ENCODE data around the gene PADI4.

PADI4 gene

DNA sequence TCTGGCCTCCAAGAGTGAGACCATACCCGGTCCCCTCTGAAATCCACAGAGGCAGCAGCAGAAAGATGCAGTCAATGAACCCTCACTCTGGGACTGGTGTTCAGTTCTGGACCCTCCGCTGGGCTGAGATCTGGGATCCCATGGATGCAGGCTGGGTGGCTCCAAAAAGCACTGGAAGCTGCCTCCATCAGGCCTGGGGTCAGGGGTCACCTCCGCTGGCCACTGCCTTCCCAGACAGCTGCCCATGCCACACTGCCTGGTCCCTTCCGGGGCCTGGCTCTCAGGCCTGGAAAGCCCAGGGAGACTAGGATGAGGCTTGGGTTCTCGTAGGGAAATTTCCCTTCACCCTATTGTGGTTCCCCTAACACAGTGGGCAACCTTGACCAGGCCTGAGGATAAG, 21.4 kb upstream of the PADI4 start:
- DNase-seq (no peak), ATAC-seq (no peak)

DNA sequence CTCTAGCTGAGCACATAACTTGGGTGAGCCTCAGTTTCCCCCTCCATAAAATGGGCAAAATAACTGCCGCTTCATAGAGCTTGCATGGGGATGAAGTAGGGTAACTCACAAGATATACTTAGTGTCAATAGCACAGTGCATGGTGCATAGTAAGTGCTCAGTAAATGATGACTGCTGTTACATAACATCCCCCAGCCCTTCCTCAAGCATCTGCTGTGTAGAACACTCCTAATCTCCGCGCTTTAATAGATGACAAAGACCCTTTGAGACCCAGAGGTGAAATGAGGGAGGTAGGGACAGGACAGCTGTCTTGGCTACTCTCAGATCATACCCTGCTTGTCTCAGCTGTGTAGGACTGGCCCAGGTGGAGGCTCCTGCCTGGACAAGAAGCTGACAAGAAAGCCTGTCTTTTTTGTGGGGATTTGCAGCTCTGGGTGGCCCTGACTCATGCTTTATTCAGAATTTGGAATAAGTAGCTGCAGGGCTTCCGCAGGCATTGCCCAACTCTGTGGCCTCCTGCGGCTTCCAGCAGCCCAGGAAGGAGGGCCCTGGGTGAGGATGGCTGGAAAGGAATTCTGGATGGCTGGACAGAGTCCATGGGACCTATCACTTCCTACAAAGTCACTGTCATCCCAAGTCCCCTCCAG, 20.7 kb upstream of the PADI4 start:
- ATAC-seq (no peak), DNase-seq (no peak)

DNA sequence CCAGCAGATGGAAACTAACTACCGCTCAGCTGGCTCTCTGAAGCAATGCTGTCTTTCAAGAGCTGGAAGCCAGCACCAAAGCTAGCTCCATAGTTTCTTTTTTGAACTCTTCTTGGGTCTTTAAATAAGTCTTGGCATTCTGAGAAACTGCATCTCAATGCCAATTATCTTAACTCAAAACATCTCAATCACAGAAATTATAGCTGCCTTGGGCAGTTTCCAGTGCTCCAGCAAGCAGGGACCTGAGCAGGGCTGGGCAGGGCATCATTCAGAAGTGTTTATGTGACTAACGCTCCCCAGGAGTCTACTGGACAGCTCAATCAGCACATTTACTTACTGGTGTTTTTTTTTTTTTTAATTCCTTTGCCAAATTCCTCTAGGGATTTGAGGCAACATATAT, 18.3 kb upstream of the PADI4 start:
- DNase-seq, result no peak

DNA sequence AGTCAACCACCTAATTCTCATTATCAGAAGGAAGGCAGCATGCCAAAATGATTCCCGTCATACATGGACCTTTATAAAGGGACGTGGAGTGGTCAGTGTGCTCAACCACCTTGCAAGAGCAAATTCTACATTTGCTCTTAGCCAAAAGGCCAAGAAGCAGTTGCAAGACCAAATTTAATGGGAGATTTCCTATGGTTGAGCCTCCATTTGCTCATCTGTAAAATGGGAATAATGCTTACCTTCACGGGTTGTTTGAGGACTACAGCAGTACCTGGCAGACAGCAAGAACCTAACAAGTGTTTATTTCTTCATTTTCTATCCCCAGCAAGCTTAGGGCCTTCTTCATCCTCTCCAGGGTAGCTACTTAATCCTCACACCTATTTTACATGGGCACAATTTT, 17.4 kb upstream of the PADI4 start:
- ATAC-seq, result no peak
- DNase-seq, result no peak

More for the DNA sequence above, 18.3 kb upstream of the PADI4 start:
- no peak for ATAC-seq

DNA sequence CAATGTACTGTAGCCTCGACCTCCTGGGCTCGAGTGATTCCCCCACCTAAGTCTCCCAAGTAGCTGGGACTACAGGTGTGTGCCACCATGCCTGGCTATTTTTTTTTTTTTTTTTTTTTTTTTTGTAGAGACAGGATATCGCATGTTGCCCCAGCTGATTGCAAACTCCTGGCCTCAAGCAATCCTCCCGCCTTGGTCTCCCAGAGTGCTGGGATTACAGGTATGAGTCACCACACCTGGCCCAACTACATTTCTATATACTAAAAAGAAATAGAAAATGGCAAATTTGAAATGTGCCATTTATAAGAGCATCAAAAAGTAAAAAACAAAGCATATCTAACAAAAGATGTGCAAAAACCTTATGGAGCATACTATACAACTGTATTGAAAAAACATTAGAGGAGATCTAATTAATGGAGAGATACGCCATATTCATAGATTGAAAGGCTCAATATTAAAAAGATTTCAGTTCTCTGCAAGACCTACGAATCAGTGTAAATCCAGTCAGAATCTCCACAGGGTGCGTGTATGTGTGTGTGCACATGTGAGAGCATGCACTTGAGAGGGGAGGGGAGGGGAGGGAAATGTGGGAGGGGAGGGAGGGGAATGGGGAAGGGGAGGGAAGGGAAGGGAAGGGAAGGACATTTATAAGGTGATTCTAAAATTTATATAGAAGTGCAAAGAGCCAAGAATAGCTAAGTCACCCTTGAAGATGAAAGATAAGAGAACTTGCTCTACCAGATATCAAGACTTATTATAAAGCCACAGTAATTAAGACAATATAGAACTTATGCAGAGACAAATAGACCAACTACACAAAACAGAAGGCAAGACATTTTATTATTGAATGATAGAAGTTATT, 15.5 kb upstream of the PADI4 start:
- DNase-seq (no peak), ATAC-seq (no peak)

DNA sequence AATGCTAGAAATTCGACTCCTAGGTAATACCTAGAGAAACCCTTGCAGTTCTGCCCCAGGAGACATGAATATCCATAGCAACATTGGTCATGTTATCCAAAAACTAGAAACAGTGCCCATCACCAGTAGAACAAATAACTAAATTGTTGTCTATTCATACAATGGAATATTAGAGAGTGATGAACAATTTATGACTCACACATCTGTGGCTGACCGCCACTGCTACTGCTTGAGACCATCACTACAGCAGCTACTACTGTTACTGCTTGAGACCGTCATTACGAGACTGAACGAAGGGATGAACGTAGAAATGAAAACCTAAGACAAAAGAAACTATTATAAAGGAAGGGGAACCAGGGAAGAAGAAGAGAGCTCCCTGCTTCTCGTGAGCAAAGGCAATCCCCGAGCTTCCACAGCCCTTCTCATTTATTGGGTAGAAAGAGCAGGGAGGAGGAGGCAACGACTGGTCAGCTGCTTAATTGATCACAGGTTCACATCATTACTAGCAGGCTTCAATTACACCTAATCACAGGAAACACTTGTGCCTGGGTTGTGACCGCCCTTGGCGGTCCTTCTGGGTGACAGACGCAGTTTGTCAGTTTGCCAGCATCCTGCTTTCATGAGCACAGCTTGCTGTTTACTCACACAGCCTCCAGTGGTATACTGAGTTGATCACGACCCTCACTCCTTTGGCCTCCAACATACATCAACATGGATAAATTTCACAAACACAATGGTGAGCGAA, 14.1 kb upstream of the PADI4 start:
- ATAC-seq (no peak), DNase-seq (no peak)

DNA sequence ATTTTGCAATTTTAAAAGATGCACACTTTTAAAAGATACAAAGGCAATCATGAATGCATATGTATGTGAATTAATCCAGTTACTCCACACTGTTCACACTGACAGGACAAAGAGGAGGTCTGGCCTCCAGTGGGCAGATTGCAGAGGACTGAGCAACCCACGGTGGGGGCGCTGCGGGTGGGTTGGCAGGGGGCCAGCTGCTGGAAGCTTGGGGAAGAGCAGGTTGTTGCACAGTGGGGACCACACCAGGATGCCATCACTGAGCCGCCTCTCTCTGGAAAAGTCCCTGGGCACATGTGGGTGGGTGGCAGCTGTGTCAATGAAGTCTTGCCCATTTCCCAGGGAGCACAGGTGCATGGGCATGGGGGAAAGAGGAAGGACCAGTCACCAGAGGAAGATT, 12.7 kb upstream of the PADI4 start:
- DNase-seq (no peak), ATAC-seq (no peak)

DNA sequence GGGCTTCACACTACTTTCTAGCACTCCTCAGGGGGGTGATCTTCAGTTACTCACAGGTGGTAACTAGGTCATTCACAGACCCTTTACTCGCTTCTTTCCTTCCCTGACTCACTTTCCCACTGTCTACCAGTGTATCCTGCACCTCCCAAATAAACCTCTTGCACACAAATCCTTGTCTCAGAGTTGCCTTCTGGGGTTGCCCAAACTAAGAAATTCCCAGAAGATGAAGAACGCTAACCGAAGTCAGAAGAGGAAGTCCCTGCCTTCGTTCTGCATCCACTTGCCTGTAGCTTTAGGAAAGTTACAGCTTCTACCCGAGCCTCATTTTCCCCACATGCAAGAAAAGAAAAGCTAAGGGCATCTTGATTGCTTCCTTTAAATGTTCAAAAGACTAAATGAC, 11.9 kb upstream of the PADI4 start:
- no peak for DNase-seq
- no peak for ATAC-seq

DNA sequence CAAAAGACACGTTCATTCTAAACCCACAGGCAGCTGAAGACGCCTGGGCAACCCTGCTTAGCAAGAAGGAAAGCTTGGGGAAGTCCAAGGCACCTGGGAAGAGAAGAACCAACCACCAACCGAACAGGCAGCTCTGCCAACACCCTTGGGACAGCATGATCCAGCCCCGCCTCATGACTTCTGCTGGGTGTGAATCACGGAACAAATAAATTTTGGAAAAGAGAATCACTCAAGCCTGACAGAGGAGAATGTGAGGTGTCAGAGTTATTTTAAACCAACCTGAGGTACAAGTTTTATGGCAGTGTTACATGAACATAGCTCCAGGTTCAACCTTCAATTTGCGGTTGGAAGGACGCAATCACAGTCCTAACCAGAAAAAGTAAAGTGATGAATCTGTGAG, 10.0 kb upstream of the PADI4 start:
- ATAC-seq (no peak), DNase-seq (no peak)

DNA sequence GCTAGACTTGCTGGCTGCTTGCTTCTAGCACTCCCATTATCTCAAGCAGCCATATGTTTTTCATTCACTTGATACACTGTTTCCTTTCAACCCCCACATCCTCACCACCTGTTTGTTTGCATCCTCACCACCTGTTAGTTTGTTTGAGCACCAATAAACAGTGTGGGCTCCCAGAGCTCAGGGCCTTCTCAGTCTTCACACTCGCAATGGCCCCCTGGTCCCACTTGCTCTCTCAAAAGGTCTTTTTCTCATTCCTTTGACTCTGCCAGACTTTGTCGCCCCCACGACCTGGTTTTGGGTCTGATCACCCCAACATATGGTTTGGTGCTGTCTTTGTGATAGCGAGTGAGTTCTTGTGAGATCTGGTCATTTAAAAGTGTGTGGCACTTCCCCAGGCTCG, 6.2 kb upstream of the PADI4 start:
- ATAC-seq (no peak), DNase-seq (no peak)

DNA sequence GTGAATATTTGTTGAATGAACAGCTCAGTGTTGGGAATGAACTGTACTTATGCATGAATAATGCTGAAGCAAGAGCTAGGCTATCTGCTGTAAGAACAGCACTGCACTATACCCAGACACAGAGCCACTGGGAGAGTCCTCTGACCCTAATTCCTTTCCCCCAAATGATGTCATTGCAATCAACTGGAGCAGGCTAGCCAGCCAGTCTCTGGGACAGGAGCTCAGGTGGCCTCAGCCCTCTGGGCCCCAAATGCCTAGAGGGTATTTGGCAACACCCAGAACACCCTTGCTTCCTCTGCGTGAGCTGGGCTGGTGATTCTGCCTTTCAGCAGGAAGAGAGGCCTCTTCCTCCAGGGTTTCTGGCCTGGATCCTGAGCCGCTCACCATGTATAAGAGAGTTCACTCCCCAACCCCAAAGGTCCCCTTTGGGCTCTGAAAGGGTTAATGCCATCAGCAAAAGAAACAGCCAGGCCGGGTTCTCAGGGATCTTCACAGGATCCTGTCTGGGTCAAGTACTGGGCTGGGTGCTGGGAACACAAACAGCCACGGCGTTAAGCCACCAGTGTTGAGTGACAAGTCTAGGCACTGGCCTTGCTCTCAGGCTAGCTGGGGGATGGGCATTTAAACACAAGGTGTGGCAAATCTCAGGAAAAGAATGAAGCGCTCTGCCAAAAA, 3.7 kb upstream of the PADI4 start:
- no peak for DNase-seq
- ATAC-seq, result no peak

DNA sequence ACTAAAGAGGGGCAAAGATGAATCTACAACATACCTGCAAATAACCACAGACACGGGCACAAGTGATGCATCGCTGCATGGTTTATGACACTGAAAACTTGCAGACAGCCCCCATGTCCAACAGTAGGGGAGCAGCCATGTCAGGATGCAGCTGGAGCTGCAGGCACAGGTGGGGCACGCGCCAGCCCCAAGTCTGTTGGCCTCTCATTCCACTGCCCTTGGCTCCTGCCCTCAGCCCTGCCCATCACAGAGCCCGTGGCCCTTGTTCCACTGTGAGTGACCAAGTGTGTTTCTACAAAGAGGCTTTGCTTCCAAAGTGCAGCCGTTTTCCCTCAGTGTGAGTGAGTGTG, 3.2 kb upstream of the PADI4 start:
- DNase-seq (no peak), ATAC-seq (no peak)

DNA sequence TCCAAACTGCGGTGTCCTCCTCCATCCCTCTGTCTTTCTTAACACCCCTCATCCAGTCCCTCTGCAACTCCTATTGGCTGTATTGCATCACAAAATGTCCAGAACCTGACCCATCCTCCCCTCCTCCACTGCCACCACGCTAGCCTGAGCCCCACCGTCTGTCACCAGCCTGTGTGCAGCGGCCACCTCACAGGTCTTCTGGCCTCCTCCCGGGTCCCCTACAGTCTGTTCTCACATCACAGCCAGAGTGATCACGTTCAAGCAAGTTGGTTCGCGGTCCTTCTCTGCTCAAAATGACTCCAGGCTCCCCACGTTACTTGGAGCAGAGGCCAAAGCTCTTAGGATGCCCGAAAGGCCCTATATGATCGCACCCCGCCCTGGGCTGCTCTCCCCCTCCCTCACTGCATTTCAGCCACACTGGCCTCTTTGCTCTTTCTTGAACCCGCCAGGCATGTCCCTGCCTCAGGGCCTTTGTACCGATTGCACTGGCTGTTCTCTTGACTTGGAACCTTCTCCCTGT, 2.4 kb upstream of the PADI4 start:
- ATAC-seq, result no peak
- DNase-seq, result no peak

DNA sequence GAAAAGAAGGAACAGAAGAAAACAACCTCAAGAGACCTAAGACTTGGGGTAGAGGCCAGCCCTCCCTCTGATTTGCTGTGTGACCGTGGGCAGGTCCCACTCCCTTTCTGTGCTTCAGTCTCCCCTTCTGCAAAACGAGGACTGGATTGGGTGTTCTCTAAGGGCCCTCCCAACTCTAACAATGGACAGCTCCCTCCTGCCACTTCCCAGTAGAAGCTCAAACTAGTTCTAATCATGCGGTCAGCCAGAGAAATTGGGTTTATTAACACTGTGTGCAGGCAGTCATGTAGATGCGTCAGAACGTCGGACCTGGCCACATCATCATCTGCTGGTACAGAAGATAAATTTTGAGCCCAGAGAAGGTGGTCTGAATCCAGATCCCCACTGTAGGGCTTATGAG, 1.6 kb upstream of the PADI4 start:
- no peak for ATAC-seq
- DNase-seq, result no peak

DNA sequence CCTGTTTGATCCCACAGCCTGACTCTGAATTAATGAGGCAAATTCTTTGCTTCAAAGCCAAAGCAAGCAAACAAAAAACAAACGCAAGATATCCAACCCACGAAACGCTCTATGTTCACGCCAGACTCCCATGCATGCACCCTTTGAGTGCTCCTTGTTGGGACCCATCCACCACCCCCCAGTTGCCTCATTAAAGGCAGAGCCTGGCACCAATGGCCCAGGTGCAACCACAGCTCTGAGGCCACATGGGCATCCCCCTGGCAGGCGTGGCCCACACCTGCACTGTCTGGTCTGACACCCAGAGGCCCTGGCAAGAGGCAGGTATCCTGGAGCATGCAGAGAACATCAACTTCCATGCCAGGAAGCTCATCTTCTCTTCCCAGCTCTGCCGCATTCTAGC, 1.1 kb upstream of the PADI4 start:
- DNase-seq (no peak), ATAC-seq (no peak)

DNA sequence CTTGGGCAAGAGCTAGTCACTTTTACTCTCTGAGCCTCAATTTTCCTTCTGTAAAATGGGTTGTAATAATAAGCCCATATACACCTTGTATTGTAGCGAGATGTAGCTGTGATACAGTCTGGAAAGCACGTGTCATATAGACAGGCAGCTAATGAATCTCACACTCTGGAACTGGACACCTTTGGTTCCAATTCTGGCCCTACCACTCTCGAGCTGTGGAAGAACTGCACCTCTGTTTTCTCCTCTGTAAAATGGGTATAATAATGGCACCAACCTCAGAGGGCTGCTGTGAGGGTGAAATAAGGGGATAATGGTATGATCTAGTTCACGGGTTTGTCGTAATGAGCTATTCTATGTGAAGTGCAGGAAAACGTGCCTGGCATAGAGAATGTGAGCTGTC, 668 bp upstream of the PADI4 start:
- DNase-seq (no peak), ATAC-seq (no peak)

DNA sequence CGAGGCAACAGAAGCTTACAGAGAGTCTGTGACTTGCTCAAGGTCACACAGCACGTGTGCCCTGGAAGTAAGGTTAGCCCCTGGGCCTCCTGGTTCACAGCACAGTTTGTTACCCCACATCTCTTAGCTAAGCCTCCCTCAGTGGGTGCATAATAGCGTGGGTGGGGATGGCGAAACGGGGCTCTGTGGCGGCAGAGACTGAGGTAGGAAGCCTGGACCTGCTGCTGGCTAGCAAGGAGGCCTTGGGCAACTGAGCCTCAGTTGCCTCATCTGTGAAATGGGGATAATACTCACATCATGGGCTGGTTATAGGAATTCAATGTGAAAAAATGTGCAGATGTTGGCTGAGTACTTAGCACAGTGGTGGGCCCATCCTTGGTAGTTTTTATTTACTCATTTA, 596 bp downstream of the PADI4 start:
- no peak for DNase-seq
- ATAC-seq, result no peak

DNA sequence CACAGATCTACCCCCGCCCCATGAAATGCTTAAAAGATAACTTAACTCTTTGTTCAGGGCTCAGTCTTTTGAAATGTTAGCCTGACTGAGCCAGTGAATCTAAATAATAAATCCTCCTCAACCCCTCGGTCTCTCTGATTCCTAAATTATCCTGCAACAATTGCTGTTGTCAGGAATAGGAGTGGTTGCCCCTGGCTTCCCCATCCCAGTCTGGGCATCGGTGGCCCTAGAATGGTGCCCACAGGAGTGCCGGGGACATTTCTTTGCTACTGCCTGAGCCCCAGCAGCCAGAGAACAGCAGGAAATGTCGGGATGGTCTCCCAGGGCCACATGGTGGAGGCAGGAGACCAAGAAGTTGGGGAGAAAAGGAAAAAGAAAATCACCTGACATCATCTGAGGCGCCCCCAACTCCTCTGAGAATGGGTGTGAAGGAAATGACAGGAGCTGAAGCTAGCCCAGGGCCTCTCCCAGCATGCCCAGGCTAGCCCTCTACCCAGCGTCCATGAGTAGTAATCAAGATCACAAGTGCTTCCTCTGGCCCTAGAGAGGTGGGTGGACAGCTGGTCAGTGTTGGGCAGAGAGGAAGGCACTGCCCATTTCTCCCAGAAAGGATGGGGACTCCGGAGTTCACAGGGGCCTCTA, 1.6 kb downstream of the PADI4 start:
- ATAC-seq (no peak), DNase-seq (no peak)

DNA sequence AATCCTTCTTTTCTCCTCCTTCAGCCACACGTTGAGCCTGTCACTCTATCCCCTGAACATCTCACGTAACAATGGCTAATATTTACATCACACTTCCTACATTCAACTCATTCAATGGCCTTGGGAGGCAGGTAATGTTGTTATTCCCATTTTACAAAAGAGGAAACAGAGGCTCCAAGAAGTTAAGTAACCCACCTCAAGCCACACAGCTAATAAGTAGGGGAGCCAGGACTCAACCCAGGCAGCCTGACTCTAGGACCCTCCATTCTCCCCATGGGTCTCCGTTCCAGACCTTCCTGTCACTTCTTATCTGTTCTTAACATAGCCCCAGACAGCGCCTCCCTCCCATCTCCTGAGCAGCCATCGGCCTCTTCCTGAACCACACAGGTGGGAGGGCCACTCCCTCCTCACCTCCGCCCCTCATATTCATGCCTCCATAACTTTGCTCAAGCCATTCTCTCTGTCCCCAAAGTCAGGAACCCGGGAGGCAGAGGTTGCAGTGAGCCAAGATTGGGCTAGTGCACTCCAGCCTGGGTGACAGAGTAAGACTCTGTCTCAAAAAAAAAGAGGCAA, 2.2 kb downstream of the PADI4 start:
- ATAC-seq, result no peak
- no peak for DNase-seq

DNA sequence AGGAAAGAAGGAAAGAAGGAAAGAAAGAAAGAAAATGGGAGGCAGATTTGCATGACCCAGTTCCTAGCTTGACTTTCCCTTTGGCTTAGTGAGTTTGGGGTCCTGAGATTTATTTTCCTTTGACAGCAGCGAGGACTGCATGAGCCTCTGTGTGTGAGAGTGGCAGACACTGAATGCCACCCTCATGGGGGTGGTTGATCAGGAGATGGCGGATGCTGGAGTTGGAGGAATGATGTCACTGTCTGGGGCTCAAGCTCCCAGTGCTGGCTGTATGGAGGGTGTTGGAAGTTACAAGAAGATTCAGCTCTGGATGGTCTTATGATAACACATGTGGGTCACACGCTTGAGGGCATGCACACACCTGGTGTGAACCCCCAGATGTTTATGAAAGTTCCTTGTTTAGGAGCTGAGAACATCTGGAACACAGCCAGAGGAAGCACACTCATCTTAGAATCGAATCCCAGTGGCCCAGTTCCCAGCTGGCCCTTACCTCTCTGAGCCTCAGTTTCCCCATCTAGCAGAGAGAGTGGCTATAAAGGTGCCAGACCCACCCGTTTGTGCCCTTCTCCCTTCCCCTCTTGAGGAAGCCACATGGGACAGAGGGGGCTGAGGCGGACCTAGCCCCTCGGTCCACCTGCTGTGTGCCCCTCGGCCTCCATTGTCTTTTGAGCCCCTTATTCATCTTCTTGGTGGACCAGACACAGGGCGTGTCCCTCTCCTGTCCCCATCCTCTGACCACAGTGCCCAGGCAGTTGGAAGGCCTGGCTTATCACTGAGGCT, 5.7 kb downstream of the PADI4 start:
- no peak for ATAC-seq
- no peak for DNase-seq

DNA sequence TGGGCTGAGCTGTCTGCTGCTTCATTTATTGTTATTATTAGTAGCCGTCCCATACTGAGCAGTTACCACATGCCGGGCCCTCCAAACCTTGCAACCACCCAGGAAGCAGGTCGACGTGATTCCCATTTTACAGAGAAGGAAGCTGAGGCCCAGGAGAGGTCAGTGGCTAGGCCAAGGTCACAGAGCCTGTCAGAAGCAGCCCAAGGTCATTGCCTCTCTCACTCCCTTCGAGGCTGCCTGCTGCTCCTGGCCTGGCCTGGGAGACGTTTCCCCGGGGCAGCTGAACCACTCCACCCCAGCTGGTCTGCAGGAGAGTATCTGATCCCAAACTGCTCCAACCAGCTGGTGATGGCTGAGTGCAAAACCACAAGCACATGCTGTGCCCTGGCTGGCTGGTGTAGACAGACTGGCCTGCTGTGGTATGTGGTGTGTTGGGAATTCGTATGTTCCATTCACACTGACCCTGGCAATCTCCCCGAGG, 6.5 kb downstream of the PADI4 start:
- no peak for DNase-seq
- ATAC-seq, result no peak

Data from stimulated activated naive CD8-positive, alpha-beta T cell treated with anti-CD3 and anti-CD28 coated beads, Interleukin-15, Interleukin-2, amounts not matched to agents 100 U/mL and 50 U/mL, for 24 hours (primary cell).